Suprapubic skin (tissue), 4 donors: Measurements from ENCODE around the gene LRP1-AS.

Experiments used
- EP300 ChIP-seq: sonication (generic); formaldehyde crosslinking; IDR thresholded peaks from one replicate; pipeline ENCODE4 v1.6.1; 2017; ENCODE audit warnings: antibody characterized with exemption
- POLR2AphosphoS5 ChIP-seq, 3 donors: sonication (generic); formaldehyde crosslinking; IDR thresholded peaks; one replicate each; pipeline ENCODE4 v1.6.1; 2017; ENCODE audit warnings: antibody characterized with exemption in 3 of 3
- TF ChIP-seq, protein P1 (sequence below), 2 donors: fragments of 200-600 bp in 1 of 2; fragments of 450-650 bp in 1 of 2; sonication (generic) in 1 of 2; IDR thresholded peaks; one replicate each; pipeline ENCODE4 v1.5.1; 2016 to 2019; ENCODE audit warnings: antibody characterized with exemption in 2 of 2, mild to moderate bottlenecking in 1 of 2, moderate library complexity in 1 of 2

DNA sequence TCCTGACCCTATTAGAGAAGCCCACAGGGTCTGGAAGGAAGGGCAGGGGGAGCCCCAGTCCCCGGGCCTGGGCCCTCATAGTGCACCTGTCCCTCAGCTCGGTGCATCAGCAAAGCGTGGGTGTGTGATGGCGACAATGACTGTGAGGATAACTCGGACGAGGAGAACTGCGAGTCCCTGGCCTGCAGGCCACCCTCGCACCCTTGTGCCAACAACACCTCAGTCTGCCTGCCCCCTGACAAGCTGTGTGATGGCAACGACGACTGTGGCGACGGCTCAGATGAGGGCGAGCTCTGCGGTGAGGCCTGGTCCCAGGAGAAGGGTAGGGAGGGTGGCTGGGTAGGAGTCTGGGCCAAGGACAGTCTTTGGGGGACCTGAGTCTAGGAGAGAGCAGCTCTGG lies 26.3 kb upstream of the LRP1-AS start:
- TF ChIP-seq POLR2AphosphoS5 (IDR thresholded peaks at IDR 0.05) (no peak), EP300 (no peak)
- TF ChIP-seq, protein P1, sequence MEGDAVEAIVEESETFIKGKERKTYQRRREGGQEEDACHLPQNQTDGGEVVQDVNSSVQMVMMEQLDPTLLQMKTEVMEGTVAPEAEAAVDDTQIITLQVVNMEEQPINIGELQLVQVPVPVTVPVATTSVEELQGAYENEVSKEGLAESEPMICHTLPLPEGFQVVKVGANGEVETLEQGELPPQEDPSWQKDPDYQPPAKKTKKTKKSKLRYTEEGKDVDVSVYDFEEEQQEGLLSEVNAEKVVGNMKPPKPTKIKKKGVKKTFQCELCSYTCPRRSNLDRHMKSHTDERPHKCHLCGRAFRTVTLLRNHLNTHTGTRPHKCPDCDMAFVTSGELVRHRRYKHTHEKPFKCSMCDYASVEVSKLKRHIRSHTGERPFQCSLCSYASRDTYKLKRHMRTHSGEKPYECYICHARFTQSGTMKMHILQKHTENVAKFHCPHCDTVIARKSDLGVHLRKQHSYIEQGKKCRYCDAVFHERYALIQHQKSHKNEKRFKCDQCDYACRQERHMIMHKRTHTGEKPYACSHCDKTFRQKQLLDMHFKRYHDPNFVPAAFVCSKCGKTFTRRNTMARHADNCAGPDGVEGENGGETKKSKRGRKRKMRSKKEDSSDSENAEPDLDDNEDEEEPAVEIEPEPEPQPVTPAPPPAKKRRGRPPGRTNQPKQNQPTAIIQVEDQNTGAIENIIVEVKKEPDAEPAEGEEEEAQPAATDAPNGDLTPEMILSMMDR (IDR thresholded peaks at IDR 0.05) = no peak
